H9 (cell line): ENCODE data around the gene ZNF569. TPM values are rescaled to one million over a fixed set of nuclear protein-coding genes. Genes with fewer than 3 reads are reported as not detected.

Experiments used
- DNase-seq: peaks from one replicate; pipeline ENCODE4 v3.0.0-alpha.2; 2017
- H2AFZ ChIP-seq: one replicate; pipeline ENCODE4 v1.6.1; 2013; ENCODE audit warnings: mild to moderate bottlenecking, low read length, control low read depth, moderate library complexity
- H2AK5ac ChIP-seq: 2 replicates; pipeline ENCODE4 v1.6.1; 2013; ENCODE audit warnings: low read length, control low read depth, mixed read lengths; ENCODE audit not compliant: insufficient read length
- H2BK120ac ChIP-seq: one replicate; pipeline ENCODE4 v1.6.1; 2013; ENCODE audit warnings: low read depth, mild to moderate bottlenecking, low read length, control low read depth, inconsistent platforms; ENCODE audit not compliant: poor library complexity, severe bottlenecking
- H2BK12ac ChIP-seq: 2 replicates; pipeline ENCODE4 v1.6.1; 2013; ENCODE audit warnings: low read length, control low read depth, mixed read lengths, low read depth; ENCODE audit not compliant: insufficient read length
- H2BK15ac ChIP-seq: 2 replicates; pipeline ENCODE4 v1.6.1; 2013; ENCODE audit warnings: low read depth, low read length, control low read depth
- H2BK20ac ChIP-seq: one replicate; pipeline ENCODE4 v1.6.1; 2013; ENCODE audit warnings: low read depth, mild to moderate bottlenecking, low read length, control low read depth, inconsistent platforms; ENCODE audit not compliant: poor library complexity, severe bottlenecking
- H2BK5ac ChIP-seq: 2 replicates; pipeline ENCODE4 v1.6.1; 2013; ENCODE audit warnings: low read length, control low read depth, mixed read lengths; ENCODE audit not compliant: insufficient read length
- H3K14ac ChIP-seq: 2 replicates; pipeline ENCODE4 v1.6.1; 2013; ENCODE audit warnings: low read length, control low read depth; ENCODE audit not compliant: insufficient read depth
- H3K18ac ChIP-seq: 2 replicates; pipeline ENCODE4 v1.6.1; 2013; ENCODE audit warnings: low read depth, mild to moderate bottlenecking, mixed read lengths, low read length, control low read depth; ENCODE audit not compliant: insufficient read length
- H3K23ac ChIP-seq: 2 replicates; pipeline ENCODE4 v1.6.1; 2013; ENCODE audit warnings: low read length, control low read depth, mixed read lengths, low read depth; ENCODE audit not compliant: insufficient read length
- H3K23me2 ChIP-seq: 2 replicates; pipeline ENCODE4 v1.6.1; 2013; ENCODE audit warnings: low read depth, mild to moderate bottlenecking, mixed read lengths, low read length, control low read depth; ENCODE audit not compliant: insufficient read length, poor library complexity, severe bottlenecking
- H3K27ac ChIP-seq: 2 replicates; pipeline ENCODE4 v1.5.1; 2013; ENCODE audit warnings: low read length, control low read depth, mixed read lengths, low read depth; ENCODE audit not compliant: insufficient read length
- H3K27me3 ChIP-seq: 2 replicates; pipeline ENCODE4 v1.6.1; 2013; ENCODE audit warnings: low read length, control low read depth, inconsistent platforms; ENCODE audit not compliant: insufficient read depth
- H3K4ac ChIP-seq: 2 replicates; pipeline ENCODE4 v1.6.1; 2013; ENCODE audit warnings: low read depth, mild to moderate bottlenecking, control low read depth, inconsistent platforms, low read length, moderate library complexity
- H3K4me1 ChIP-seq: 2 replicates; pipeline ENCODE4 v1.6.1; 2013; ENCODE audit warnings: low read length, control low read depth, inconsistent platforms; ENCODE audit not compliant: insufficient read depth
- H3K4me2 ChIP-seq: 2 replicates; pipeline ENCODE4 v1.6.1; 2013; ENCODE audit warnings: low read length, control low read depth, mixed read lengths; ENCODE audit not compliant: insufficient read length, insufficient read depth
- H3K56ac ChIP-seq: 2 replicates; pipeline ENCODE4 v1.6.1; 2013; ENCODE audit warnings: low read depth, mild to moderate bottlenecking, mixed read lengths, low read length, control low read depth; ENCODE audit not compliant: insufficient read length
- H3K79me1 ChIP-seq: 2 replicates; pipeline ENCODE4 v1.6.1; 2013; ENCODE audit warnings: low read depth, mild to moderate bottlenecking, moderate library complexity, low read length, control low read depth, inconsistent platforms; ENCODE audit not compliant: insufficient read depth, poor library complexity, severe bottlenecking
- H3K79me2 ChIP-seq: 2 replicates; pipeline ENCODE4 v1.6.1; 2013; ENCODE audit warnings: low read length, control low read depth, inconsistent platforms; ENCODE audit not compliant: insufficient read depth
- H3K9ac ChIP-seq: 2 replicates; pipeline ENCODE4 v1.6.1; 2013; ENCODE audit warnings: low read length, control low read depth, mixed read lengths; ENCODE audit not compliant: insufficient read length; ENCODE audit errors: extremely low read depth
- H3K9me3 ChIP-seq: one replicate; pipeline ENCODE4 v1.6.1; 2013; ENCODE audit warnings: low read depth, low read length, inconsistent platforms; ENCODE audit not compliant: control insufficient read depth
- H3T11ph ChIP-seq: one replicate; pipeline ENCODE4 v1.6.1; 2013; ENCODE audit warnings: mild to moderate bottlenecking, low read length, control low read depth, inconsistent platforms
- H4K20me1 ChIP-seq: one replicate; pipeline ENCODE4 v1.6.1; 2013; ENCODE audit not compliant: control insufficient read depth, insufficient read length, insufficient read depth
- H4K5ac ChIP-seq: 2 replicates; pipeline ENCODE4 v1.6.1; 2013; ENCODE audit warnings: low read depth, mild to moderate bottlenecking, mixed read lengths, low read length, control low read depth; ENCODE audit not compliant: insufficient read length
- H4K8ac ChIP-seq: replicated peaks from 2 replicates; pipeline ENCODE4 v1.6.1; 2013; ENCODE audit warnings: low read length, control low read depth, mixed read lengths, low read depth; ENCODE audit not compliant: insufficient read length
- H4K91ac ChIP-seq: 2 replicates; pipeline ENCODE4 v1.6.1; 2013; ENCODE audit warnings: low read depth, mild to moderate bottlenecking, moderate library complexity, mixed read lengths, low read length, control low read depth; ENCODE audit not compliant: insufficient read length
- H3K27ac Mint-ChIP-seq, 3 experiments: 2 replicates in 2 of 3; 3 replicates in 1 of 3; pipeline ENCODE4 v1.8.0; 2020 to 2021; ENCODE audit warnings: mixed read lengths in 3 of 3, mild to moderate bottlenecking in 1 of 3, moderate library complexity in 1 of 3
- H3K27me3 Mint-ChIP-seq: 2 replicates; pipeline ENCODE4 v1.8.0; 2021; ENCODE audit warnings: low read depth, mild to moderate bottlenecking, moderate library complexity, mixed read lengths
- H3K36me3 Mint-ChIP-seq, 3 experiments: 2 replicates in 2 of 3; 3 replicates in 1 of 3; pipeline ENCODE4 v1.8.0; 2020 to 2021; ENCODE audit warnings: low read depth in 3 of 3, mixed read lengths in 3 of 3; ENCODE audit not compliant: insufficient read depth in 1 of 3
- H3K4me1 Mint-ChIP-seq, 2 experiments: 2 replicates each; pipeline ENCODE4 v1.8.0; 2020; ENCODE audit warnings: mixed read lengths in 2 of 2
- H3K4me3 Mint-ChIP-seq, 2 experiments: 2 replicates in 1 of 2; 3 replicates in 1 of 2; pipeline ENCODE4 v1.8.0; 2020 to 2021; ENCODE audit warnings: mild to moderate bottlenecking in 2 of 2, mixed read lengths in 2 of 2, moderate library complexity in 1 of 2
- H3K9me3 Mint-ChIP-seq, 2 experiments: 2 replicates in 1 of 2; 3 replicates in 1 of 2; pipeline ENCODE4 v1.8.0; 2020; ENCODE audit warnings: mild to moderate bottlenecking in 2 of 2, mixed read lengths in 2 of 2, moderate library complexity in 1 of 2
- CTCF ChIP-seq: fragments of 200-600 bp; sonication (generic); conservative IDR thresholded peaks from 3 replicates; pipeline ENCODE4 v1.8.0; 2021; ENCODE audit warnings: antibody characterized with exemption, mild to moderate bottlenecking
- WGBS: extraction: QIAGEN DNeasy Blood & Tissue Kit; methylation state at CpG from one replicate; pipeline ENCODE4 v1.1.7; 2013; ENCODE audit warnings: missing lambda C conversion rate, low lambda C conversion rate, mixed read lengths; ENCODE audit not compliant: insufficient read length; ENCODE audit errors: extremely low coverage; 5-methylcytosine and 5-hydroxymethylcytosine counted together
- total RNA-seq: library from RNA; stranded (reverse); gene quantifications from 2 replicates; pipeline ENCODE4 v1.2.1, GENCODE V29; 2021

The ZNF569 gene
- total RNA-seq, 1 experiment from 2014 or later, result 14.2 TPM

GRCh38 chr19:37506387-37507166 lies 39.3 kb upstream of the ZNF569 start, which contains the start of gene ZNF793:
Gene ZNF793, plus strand, starts transcription at chr19:37506939. Its CDS starts 16,501 bp downstream, at chr19:37523440.
- Histone ChIP-seq H2BK20ac (no peak within 1 kb of the TSS), H4K5ac (peak within 1 kb of the TSS; percentile 76), H2AFZ (peak within 1 kb of the TSS; percentile 71), H3K23me2 (peaks cover 14% of the 10 kb centered on the region), H2AK5ac (no peak within 1 kb of the TSS), H3K14ac (peak within 1 kb of the TSS; percentile 98), H2BK12ac (no peak within 1 kb of the TSS), H3K79me2 (no peaks in the 10 kb centered on the region), H3K9me3 (no peaks in the 10 kb centered on the region), H3K4me1 (peaks cover 3% of the 10 kb centered on the region; the same call in 1 of the 2 replicates), H3K4me2 (peak within 1 kb of the TSS; percentile 85), H2BK15ac (no peak within 1 kb of the TSS), H4K8ac (no peak within 1 kb of the TSS), H3K9ac (peak within 1 kb of the TSS; percentile 95), H3K56ac (peak within 1 kb of the TSS; percentile 34), H2BK5ac (peak within 1 kb of the TSS; percentile 19), H3T11ph (peak within 1 kb of the TSS; percentile 81), H4K91ac (no peak within 1 kb of the TSS), H4K20me1 (no peaks in the 10 kb centered on the region), H3K23ac (no peak within 1 kb of the TSS), H3K4ac (peak within 1 kb of the TSS; percentile 20; the same call in 1 of the 2 replicates), H3K27me3 (no peaks in the 10 kb centered on the region), H3K79me1 (no peaks in the 10 kb centered on the region), H2BK120ac (peak within 1 kb of the TSS; percentile 71), H3K18ac (peak within 1 kb of the TSS; percentile 97), H3K27ac (peak within 1 kb of the TSS; percentile 73)
- no peaks in the 10 kb centered on the region; a peak in 1 of 4 replicates for H3K4me1 Mint-ChIP-seq
- no peak for TF ChIP-seq CTCF
- H3K4me3 Mint-ChIP-seq, result no peak within 1 kb of the TSS
- no CpG with 5 or more reads among the region's 40 CpGs for WGBS
- H3K9me3 Mint-ChIP-seq, result peaks cover 11 to 24% of the 10 kb centered on the region in 2 experiments; a peak in 4 of 5 replicates
- H3K27me3 Mint-ChIP-seq, result no peaks in the 10 kb centered on the region
- DNase-seq, result peak; percentile 87
- no peak within 1 kb of the TSS for H3K27ac Mint-ChIP-seq
- peaks cover 28 to 33% (median 29%) of the 10 kb centered on the region in 3 experiments for H3K36me3 Mint-ChIP-seq
